ENCODE measurements around the gene PAPSS2. TPM values are rescaled to one million over a fixed set of nuclear protein-coding genes. Genes with fewer than 3 reads are reported as not detected.
A peak's percentile ranks its signal among the peaks of the same experiment; 100 is the strongest.

The PAPSS2 gene
- total and polyA plus RNA-seq, 2 experiments from 2014 or later, result 38.3 to 58.0 TPM

DNA sequence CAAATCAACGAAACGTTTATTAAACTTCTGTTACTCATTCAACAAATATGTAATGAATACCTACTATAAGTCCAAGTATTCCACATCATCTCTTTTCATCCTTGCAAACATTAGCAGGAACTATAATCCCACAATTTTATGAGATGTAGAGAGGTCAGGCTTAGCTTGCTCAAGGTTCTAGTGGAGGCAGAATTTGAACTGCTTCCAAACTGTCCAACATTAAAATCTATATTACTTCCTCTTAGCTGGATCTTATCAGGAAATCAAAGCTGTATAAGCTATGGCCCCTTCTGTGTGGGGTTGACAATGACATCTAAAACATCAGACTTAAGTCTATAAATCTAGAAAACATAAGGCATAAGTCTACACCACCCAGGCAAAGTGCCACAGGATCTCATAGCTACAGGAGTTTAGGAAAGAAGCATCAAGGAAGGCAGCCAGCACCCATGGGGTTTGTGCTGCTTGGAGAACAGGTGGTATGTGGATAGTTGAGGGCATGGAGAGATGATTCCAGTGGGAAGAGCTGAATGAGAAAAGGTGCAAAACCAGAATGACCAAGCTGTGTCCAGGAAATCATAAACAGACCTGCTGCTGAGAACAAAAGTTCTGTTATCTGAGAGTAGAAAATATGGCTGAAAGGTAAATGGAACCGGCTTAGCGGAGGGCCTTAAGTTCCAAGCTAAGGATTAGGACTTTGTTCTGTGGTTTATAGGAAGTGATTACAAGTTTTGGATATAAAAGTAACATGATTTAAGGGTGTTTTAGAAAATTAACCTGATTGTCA is 34.5 kb downstream of the PAPSS2 start:
- Histone ChIP-seq H2AFZ (no peak overlapping the region), H3K79me2 (peaks cover 24% of the 10 kb centered on the region), H3K9me3 (ENCODE audit: low read depth) (no peaks in the 10 kb centered on the region), H3K4me3 (no peak overlapping the region), H3K4me2 (no peak overlapping the region), H3K4me1 (ENCODE audit: insufficient read depth) (no peaks in the 10 kb centered on the region), H3K36me3 (replicated peaks; ENCODE audit: insufficient read depth, low read depth) (no peaks in the 10 kb centered on the region), H3K27me3 (no peaks in the 10 kb centered on the region), H3K27ac (peak overlapping the region; percentile 81), H3K9me2 (replicated peaks; ENCODE audit: insufficient read depth) (no peaks in the 10 kb centered on the region), H4K20me1 (ENCODE audit: insufficient read depth, poor library complexity, severe bottlenecking) (no peaks in the 10 kb centered on the region)
- 55% methylated on average over 4 of the region's 4 CpGs for WGBS (ENCODE audit: low lambda C conversion rate, missing lambda C conversion rate)
- DNase-seq (ENCODE audit: low spot score), result no peak
- TF ChIP-seq EZH2 (IDR thresholded peaks at IDR 0.05; ENCODE audit: borderline replicate concordance), result no peak
- TF ChIP-seq EZH2phosphoT487 (IDR thresholded peaks at IDR 0.05; ENCODE audit: low read depth, severe bottlenecking, unreplicated experiment), result no peak
- TF ChIP-seq, protein P1, sequence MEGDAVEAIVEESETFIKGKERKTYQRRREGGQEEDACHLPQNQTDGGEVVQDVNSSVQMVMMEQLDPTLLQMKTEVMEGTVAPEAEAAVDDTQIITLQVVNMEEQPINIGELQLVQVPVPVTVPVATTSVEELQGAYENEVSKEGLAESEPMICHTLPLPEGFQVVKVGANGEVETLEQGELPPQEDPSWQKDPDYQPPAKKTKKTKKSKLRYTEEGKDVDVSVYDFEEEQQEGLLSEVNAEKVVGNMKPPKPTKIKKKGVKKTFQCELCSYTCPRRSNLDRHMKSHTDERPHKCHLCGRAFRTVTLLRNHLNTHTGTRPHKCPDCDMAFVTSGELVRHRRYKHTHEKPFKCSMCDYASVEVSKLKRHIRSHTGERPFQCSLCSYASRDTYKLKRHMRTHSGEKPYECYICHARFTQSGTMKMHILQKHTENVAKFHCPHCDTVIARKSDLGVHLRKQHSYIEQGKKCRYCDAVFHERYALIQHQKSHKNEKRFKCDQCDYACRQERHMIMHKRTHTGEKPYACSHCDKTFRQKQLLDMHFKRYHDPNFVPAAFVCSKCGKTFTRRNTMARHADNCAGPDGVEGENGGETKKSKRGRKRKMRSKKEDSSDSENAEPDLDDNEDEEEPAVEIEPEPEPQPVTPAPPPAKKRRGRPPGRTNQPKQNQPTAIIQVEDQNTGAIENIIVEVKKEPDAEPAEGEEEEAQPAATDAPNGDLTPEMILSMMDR (IDR thresholded peaks at IDR 0.05; ENCODE audit: poor library complexity), result no peak

DNA sequence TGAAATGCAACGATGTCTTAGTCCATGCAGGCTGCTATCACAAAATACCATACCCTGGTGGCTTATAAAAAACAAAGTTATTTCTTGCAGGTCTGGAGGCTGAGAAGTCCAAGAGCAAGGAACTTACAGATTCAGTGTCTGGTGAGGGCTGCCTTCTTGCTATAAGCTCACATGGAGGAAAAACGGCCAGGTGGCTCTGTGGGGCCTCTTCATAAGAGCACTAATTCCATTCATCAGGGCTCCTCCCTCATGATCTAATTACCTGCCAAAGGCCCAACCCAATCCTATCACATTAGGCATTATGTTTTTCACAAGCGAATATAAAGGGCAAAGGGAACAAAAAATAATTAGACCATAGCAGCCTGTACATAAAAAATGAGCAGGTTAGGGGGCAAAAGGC is 35.4 kb downstream of the PAPSS2 start:
- Histone ChIP-seq H4K20me1 (ENCODE audit: insufficient read depth, poor library complexity, severe bottlenecking) (no peaks in the 10 kb centered on the region), H3K79me2 (peaks cover 22% of the 10 kb centered on the region), H3K9me2 (replicated peaks; ENCODE audit: insufficient read depth) (no peaks in the 10 kb centered on the region), H2AFZ (no peak overlapping the region), H3K4me1 (ENCODE audit: insufficient read depth) (no peaks in the 10 kb centered on the region), H3K4me3 (no peak overlapping the region), H3K27ac (peak overlapping the region; percentile 81), H3K36me3 (replicated peaks; ENCODE audit: insufficient read depth, low read depth) (no peaks in the 10 kb centered on the region), H3K27me3 (no peaks in the 10 kb centered on the region), H3K4me2 (no peak overlapping the region), H3K9me3 (ENCODE audit: low read depth) (no peaks in the 10 kb centered on the region)
- no peak for DNase-seq (ENCODE audit: low spot score)
- TF ChIP-seq EZH2 (IDR thresholded peaks at IDR 0.05; ENCODE audit: borderline replicate concordance) (no peak), EZH2phosphoT487 (IDR thresholded peaks at IDR 0.05; ENCODE audit: low read depth, severe bottlenecking, unreplicated experiment) (no peak)
- TF ChIP-seq, protein P1 (IDR thresholded peaks at IDR 0.05; ENCODE audit: poor library complexity), result no peak
- WGBS (ENCODE audit: low lambda C conversion rate, missing lambda C conversion rate), result 87% methylated on average over 3 of the region's 3 CpGs

- H3K27ac ChIP-seq, result no peak overlapping the region
- DNase-seq (ENCODE audit: low spot score), result no peak
- no peaks in the 10 kb centered on the region for H4K20me1 ChIP-seq (ENCODE audit: insufficient read depth, poor library complexity, severe bottlenecking)
- no peak overlapping the region for H3K4me2 ChIP-seq
- H3K9me3 ChIP-seq (ENCODE audit: low read depth), result no peaks in the 10 kb centered on the region
- no peak overlapping the region for H2AFZ ChIP-seq
- no peaks in the 10 kb centered on the region for H3K36me3 ChIP-seq (replicated peaks; ENCODE audit: insufficient read depth, low read depth)
- H3K27me3 ChIP-seq, result no peaks in the 10 kb centered on the region
- H3K4me3 ChIP-seq, result no peak overlapping the region
- no peaks in the 10 kb centered on the region for H3K9me2 ChIP-seq (replicated peaks; ENCODE audit: insufficient read depth)
- peaks cover 15% of the 10 kb centered on the region for H3K79me2 ChIP-seq
- no peak for TF ChIP-seq EZH2 (IDR thresholded peaks at IDR 0.05; ENCODE audit: borderline replicate concordance)
- no peak for TF ChIP-seq EZH2phosphoT487 (IDR thresholded peaks at IDR 0.05; ENCODE audit: low read depth, severe bottlenecking, unreplicated experiment)
- TF ChIP-seq, protein P1 (IDR thresholded peaks at IDR 0.05; ENCODE audit: poor library complexity), result no peak
- H3K4me1 ChIP-seq (ENCODE audit: insufficient read depth), result peaks cover 7% of the 10 kb centered on the region
- WGBS (ENCODE audit: low lambda C conversion rate, missing lambda C conversion rate), result 88% methylated on average over 11 of the region's 11 CpGs
Observed at GRCh38 chr10:87696922-87697745, 37.5 kb downstream of the PAPSS2 start.
